GM12878 (cell line): Measurements from ENCODE around the gene KLF11. TPM values are rescaled to one million over a fixed set of nuclear protein-coding genes. Genes with fewer than 3 reads are reported as not detected.

Experiments used
- E4F1 ChIP-seq: fragments of 450-650 bp; IDR thresholded peaks from 2 replicates; pipeline ENCODE4 v1.6.1; 2018; ENCODE audit warnings: borderline replicate concordance, mild to moderate bottlenecking; ENCODE audit not compliant: partially characterized antibody
- NKRF ChIP-seq: fragments of 450-650 bp; conservative IDR thresholded peaks from 2 replicates; pipeline ENCODE4 v1.6.1; 2017; ENCODE audit warnings: mild to moderate bottlenecking, moderate library complexity
- RFX5 ChIP-seq: IDR thresholded peaks from 2 replicates; pipeline ENCODE4 v1.6.1; 2011; ENCODE audit warnings: low read depth, low read length, improper control_type of control experiment
- TBL1XR1 ChIP-seq: IDR thresholded peaks from 2 replicates; pipeline ENCODE4 v1.6.1; 2012; ENCODE audit warnings: low read depth, low read length, improper control_type of control experiment
- ZNF687 ChIP-seq: fragments of 450-650 bp; IDR thresholded peaks from 2 replicates; pipeline ENCODE4 v1.6.1; 2017; ENCODE audit warnings: mild to moderate bottlenecking, moderate library complexity
- polyA plus RNA-seq, 11 experiments: library from polyadenylated mRNA; depleted of rRNA in 4 of 11; unstranded in 6 of 11; stranded (reverse) in 5 of 11; fragments of >200 nt; fragmentation: Nextera tagmentation in 4 of 11; fragmentation: Illumina TruSeq in 1 of 11; extraction: Ambion mirVana in 4 of 11; extraction: Trizol in 1 of 11; gene quantifications; 1 replicate in 1 of 11; 2 replicates in 10 of 11; pipeline versions ENCODE4 v1.2.1 to v1.2.3, GENCODE V29; 2011 to 2016; ENCODE audit warnings: inconsistent platforms in 2 of 11, missing spikeins in 2 of 11, low read depth in 1 of 11
- total RNA-seq, 4 experiments: library from RNA; depleted of rRNA in 3 of 4; stranded (reverse); fragments of >200 nt in 3 of 4; fragmentation: Illumina TruSeq in 1 of 4; extraction: Trizol in 1 of 4; gene quantifications; 2 replicates each; pipeline versions ENCODE4 v1.2.1 to v1.2.3, GENCODE V29; 2013 to 2021
- TF ChIP-seq, protein P1 (sequence below): fragments of 450-650 bp; IDR thresholded peaks from 2 replicates; pipeline ENCODE4 v1.6.1; 2017; ENCODE audit warnings: mild to moderate bottlenecking, low read depth, inconsistent platforms; ENCODE audit not compliant: poor library complexity, severe bottlenecking

Gene KLF11
- total and polyA plus RNA-seq, 10 of the 15 experiments (the other 5 are each of a cell fraction or from before 2014, with no cell fraction given): 0.03 to 0.54 (median 0.14) TPM; not detected in 1

- TF ChIP-seq E4F1 (no peak), TBL1XR1 (no peak), NKRF (no peak), ZNF687 (no peak), RFX5 (no peak)
- TF ChIP-seq, protein P1, sequence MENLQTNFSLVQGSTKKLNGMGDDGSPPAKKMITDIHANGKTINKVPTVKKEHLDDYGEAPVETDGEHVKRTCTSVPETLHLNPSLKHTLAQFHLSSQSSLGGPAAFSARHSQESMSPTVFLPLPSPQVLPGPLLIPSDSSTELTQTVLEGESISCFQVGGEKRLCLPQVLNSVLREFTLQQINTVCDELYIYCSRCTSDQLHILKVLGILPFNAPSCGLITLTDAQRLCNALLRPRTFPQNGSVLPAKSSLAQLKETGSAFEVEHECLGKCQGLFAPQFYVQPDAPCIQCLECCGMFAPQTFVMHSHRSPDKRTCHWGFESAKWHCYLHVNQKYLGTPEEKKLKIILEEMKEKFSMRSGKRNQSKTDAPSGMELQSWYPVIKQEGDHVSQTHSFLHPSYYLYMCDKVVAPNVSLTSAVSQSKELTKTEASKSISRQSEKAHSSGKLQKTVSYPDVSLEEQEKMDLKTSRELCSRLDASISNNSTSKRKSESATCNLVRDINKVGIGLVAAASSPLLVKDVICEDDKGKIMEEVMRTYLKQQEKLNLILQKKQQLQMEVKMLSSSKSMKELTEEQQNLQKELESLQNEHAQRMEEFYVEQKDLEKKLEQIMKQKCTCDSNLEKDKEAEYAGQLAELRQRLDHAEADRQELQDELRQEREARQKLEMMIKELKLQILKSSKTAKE: no peak
Observed at GRCh38 chr2:10012963-10013461, 30.3 kb upstream of the KLF11 start (continued).
